GM19468 (cell line): Measurements from ENCODE around the gene TEX29.

ENCODE experiments used
- ATAC-seq: cut with Tn5 transposase; IDR thresholded peaks from one replicate; pipeline ENCODE4 v1.9.1; 2021; ENCODE audit warnings: mild to moderate bottlenecking, moderate library complexity, moderate number of reproducible peaks; ENCODE audit not compliant: unreplicated experiment; ENCODE audit errors: extremely low read depth

Gene TEX29

DNA sequence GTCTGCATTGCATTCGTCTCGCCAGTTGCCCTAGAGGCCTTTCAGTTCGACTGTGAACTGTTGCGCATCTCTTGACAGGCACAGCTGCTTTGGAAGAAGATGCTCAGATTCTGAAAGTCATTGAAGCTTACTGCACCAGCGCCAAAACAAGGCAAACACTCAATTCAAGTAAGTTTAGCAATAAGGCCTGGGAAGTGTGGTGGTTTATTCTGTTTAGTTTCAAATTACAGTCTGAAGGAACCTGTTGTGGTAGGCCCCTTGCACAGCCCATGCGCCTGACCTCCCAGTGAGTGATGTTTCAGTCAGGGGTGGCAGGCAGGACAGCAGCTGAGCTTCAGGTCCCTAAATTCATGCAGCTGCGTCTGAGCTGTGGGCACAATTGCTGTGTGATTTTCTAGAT is 32.2 kb upstream of the TEX29 start:
- no peak for ATAC-seq

DNA sequence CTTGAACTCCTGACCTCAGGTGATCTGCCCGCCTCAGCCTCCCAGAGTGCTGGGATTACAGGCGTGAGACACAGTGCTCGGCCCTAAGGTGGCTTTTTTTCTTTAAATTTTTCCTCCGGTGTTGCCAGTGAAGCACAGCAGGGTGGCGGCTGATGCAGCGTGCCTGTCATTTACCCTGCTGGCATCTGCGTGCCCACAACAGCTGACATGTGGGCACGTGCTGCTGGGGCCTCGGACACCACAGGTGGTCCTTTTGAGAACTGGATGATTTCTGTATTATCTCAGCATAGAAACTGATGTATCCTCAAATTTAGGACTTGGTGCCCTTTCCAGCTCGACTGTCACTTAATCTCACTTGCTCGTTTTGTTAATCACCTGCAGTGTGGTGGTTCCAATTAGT is 31.2 kb upstream of the TEX29 start:
- ATAC-seq, result no peak

DNA sequence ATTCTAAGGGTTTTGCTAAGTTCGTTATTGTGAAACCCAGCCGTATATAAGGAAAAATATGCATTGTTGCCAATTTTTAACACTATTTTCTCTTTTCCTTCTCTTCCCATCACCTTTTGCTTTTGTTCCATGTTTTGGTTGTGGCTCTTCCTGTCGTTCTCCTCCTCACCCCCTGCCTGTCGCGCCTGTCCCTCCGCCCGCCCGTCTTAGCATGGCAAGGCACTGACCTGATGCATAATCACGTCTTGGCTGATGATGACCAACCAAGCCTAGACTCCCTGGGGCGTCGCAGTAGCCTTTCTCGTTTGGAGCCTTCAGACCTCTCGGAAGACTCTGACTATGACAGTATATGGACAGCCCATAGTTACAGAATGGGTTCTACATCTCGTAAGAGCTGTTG is 28.5 kb upstream of the TEX29 start:
- no peak for ATAC-seq

DNA sequence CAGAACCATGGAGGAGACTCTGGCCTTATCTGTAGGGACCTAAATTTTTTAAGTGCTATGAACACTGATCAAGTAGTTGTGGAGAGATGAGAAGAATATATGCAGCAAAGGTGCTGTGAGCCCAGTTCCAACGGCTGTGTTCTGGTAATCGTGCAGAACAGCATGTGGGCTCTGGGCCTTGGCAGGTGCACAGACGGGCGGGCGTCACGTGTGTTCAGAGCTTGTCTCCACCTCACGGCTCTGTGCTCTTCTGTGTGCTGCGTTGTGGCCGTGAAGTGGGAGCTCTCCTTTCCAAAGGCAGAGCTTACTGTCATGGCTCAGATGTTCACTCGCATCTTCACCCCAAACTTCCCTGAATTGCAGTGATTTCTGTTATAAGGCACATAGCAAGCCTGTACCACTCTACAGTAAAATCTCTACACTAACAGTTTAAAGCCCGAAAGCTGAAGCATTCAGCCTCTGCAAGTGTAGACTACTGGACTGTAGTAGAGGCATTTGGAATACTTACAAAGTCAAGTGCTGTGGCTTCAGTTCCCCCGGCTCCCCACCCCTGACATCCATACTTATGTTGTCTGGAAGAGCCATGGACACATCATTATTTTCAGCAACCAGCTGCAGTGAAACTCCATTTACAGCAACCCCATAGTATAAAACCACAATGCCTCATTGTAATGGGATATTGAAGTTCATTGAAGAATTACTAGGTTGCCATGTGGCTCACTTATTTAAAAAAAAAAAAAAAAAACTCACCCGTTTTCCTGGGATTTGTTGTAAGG is 27.5 kb upstream of the TEX29 start:
- ATAC-seq, result no peak

GRCh38 chr13:111295886-111296285 is 24.6 kb upstream of the TEX29 start:
- ATAC-seq, result no peak

DNA sequence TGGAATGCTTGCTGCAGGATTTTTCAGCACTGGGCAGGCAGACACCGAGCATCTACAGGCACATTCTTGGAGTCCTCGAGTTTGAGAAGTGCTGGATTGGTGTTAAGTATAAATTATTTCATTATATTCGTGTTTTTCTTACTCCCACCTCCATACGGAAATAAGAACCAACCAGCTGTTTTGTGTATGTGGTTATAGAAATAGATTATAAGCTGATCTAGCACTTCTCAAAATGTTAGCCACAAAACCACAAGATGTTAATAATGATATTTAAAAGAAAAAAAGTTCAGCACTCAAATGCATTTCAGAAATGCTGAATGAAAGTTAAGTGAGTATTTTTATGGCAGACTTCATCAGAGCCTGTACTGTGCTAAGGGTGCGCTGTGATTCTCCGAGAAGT is 24.0 kb upstream of the TEX29 start:
- no peak for ATAC-seq

DNA sequence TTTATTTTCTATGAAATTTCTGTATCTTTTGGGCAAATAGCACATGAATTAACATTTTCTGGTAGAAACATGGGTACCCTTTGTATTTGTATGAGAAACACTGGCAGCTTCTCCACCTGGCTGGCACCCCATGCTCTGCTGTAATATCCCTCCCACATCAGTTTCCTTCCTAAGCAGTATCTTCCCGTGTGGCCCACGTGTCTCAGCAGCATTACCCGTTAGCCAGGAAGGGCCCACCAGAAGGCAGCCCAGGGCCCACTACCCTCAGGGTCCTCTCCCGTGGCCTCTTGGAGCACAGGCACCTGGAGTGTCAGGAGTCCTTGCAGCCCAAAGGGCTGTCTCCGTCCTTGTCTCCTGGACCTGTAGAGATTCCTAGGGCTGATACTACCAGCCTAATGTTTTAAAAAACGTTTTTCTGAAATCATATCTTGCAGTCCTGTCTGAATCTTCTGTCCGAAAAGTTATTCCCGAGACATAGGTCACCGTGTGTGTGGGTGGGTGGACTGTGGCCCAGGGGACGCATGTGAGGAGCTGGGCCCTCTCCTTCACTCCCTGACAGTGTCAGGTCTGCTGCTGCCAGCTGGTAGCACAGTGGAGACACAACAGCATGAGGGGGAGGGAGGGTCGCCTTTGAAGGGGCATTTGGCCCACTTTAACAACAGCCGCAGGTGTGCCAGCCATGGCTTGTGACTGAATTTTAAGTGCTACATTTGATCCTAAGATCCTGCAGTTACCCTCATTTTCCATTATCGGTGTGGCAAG is 22.0 kb upstream of the TEX29 start:
- ATAC-seq, result no peak

DNA sequence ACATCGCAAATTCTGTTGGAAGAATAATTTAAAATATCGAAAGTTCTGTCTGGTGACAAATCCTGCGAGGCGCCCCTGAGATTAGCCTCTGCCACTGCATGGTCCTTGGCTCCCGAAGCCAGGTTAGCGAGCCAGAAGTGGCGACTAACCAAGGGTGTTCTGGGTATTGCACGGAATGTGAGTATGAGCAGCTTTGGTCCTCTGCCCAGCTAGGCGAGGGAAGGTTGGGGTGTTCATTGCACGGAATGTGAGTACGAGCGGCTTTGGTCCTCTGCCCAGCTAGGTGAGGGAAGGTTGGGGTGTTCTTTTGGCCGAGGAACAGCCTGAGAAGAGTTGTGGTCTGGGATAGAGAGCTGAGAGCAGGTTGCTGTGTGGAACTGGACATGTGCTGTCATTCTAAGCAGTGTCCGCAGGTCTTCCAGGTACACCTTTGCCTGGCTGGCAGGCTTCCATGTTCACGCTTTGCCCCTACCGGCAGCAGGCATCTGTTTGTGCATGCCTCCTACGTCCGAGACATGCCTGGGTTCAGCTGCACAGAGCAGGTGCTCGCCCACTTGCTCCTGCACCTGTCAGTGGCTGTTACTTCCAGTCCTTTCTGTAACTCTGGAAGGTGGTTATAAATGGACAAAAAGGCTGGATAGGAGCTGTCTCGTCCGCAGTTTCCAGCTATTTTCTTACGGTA is 18.3 kb upstream of the TEX29 start:
- no peak for ATAC-seq

- no peak for ATAC-seq
Observed at GRCh38 chr13:111303559-111303958, 16.9 kb upstream of the TEX29 start.

- ATAC-seq, result peak; percentile 94
Observed at GRCh38 chr13:111304041-111304544, 16.3 kb upstream of the TEX29 start.

DNA sequence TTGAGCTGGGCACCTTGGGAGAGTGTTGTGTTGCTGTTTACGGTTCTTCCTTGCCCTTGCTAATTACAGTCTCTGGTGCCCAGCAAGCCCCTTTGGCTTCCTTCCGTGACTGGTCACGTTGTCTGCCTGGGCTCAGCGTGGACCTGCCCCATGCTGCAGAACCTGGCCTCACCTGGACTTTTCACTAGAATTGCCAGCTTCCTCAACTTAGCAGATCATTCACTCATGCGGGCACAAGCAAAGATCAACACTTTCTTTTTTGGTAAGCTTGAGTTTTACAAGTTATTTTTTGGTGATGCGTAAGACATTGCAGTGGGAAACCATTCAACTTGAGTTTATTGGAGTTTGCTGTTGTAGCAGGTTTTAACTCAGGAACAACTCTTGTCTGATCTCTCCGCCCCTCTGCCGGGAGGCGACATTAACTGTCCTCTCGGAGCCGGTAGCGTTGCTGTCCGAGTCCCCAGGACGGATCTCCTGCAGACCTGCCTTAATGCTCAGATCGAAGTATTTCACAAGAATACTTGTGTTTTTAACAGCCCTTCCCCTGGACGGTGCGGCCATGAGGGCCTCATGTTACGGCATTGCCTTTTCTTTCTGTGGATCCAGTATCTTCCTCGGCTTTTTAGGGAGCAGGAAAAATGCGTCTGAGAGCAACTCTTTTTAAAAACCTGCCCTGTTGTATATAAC is 15.7 kb upstream of the TEX29 start:
- no peak for ATAC-seq

DNA sequence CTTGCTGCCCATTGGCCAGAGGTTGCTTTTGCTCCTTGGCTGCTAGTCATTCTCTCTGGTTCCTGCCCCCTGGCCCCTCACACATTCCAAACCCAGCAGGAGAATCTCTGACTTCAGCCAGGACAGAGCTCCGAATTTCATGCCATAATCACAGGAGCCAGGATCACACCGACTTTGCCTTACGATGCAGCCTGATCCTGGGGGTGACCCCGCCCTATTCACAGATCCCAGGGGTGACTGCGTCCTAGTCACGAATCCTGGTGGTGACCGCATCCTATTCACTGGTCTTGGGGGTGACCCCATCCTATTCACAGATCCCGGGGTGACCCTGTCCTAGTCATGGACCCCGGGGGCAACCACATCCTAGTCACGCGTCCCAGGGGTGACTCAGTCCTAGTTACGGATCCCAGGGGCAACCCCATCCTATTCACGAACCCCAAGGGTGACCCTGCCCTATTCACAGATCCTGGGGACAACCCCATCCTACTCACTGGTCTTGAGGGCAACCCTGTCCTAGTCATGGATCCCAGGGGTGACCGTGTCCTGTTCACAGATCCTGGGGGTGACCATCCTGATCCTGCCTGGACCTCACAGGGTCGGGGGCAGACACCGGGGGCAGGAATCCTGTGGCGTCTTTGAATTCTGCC is 7.4 kb upstream of the TEX29 start:
- no peak for ATAC-seq

- ATAC-seq, result no peak
Observed at GRCh38 chr13:111313911-111314425, 6.5 kb upstream of the TEX29 start.

GRCh38 chr13:111314852-111315251 is 5.6 kb upstream of the TEX29 start:
- ATAC-seq, result no peak

- ATAC-seq, result no peak
Observed at GRCh38 chr13:111315347-111315995, 5.0 kb upstream of the TEX29 start.

GRCh38 chr13:111316161-111316730 is 4.2 kb upstream of the TEX29 start:
- ATAC-seq, result no peak

GRCh38 chr13:111317042-111317550 is 3.3 kb upstream of the TEX29 start:
- ATAC-seq, result no peak

- no peak for ATAC-seq
Observed at GRCh38 chr13:111317571-111318345, 2.7 kb upstream of the TEX29 start.
